HCT116 (cell line): ENCODE data around the gene SLC66A1.

ENCODE experiments used
- ELF1 ChIP-seq: IDR thresholded peaks from 2 replicates; pipeline ENCODE4 v1.6.1; 2012; ENCODE audit warnings: low read depth, borderline replicate concordance
- EZH2 ChIP-seq: fragments of 200-600 bp; sonication (generic); IDR thresholded peaks from 2 replicates; pipeline ENCODE4 v1.6.1; 2017; ENCODE audit warnings: antibody characterized with exemption, mixed run types
- EZH2phosphoT487 ChIP-seq: fragments of 200-600 bp; IDR thresholded peaks from 2 replicates; pipeline ENCODE4 v1.6.1; 2018; ENCODE audit warnings: antibody characterized with exemption, borderline replicate concordance
- JUND ChIP-seq: IDR thresholded peaks from 2 replicates; pipeline ENCODE4 v1.6.1; 2012
- POLR2A ChIP-seq: IDR thresholded peaks from 2 replicates; pipeline ENCODE4 v1.7.0; 2011; ENCODE audit warnings: borderline replicate concordance; ENCODE audit not compliant: insufficient read depth, insufficient read length; ENCODE audit errors: extremely low read depth
- YY1 ChIP-seq: IDR thresholded peaks from 2 replicates; pipeline ENCODE4 v1.6.1; 2011; ENCODE audit warnings: low read length, low read depth, moderate library complexity, mild to moderate bottlenecking; ENCODE audit not compliant: insufficient replicate concordance; ENCODE audit errors: extremely low read depth
- TF ChIP-seq, protein P1 (sequence below): IDR thresholded peaks from 2 replicates; pipeline ENCODE4 v1.6.1; 2012

DNA sequence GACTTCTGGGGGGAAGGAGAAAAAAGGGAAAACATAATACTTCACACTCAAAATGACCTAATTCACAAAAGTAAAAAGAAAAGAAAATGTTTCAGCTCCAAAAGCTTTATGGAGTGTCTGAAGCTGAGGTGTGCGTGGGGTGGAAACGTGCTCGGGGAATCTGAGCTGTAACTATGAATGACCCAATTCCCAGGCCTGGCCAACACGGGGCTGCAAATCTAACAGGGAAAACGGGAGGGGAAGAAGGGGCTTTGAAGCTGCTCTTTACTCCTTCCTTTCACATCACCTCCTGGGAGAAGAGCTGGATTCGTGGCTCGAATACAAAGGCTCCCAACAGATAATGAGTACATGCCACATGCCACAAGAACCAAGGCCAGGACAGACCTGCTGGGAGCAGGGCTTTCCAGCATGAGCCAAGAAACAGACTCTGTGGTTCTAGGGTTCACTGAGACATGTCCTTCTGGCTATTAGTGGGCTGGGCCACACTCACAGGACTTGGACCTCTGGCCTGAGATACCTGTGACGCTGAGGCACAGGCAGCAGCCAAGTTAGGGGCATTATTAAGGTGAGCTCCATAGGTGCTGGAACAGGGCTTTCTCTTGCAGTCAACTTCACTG lies 51.5 kb downstream of the SLC66A1 start:
- TF ChIP-seq EZH2 = no peak
- no peak for TF ChIP-seq POLR2A
- no peak for TF ChIP-seq YY1
- no peak for TF ChIP-seq ELF1
- TF ChIP-seq JUND = no peak
- TF ChIP-seq, protein P1, sequence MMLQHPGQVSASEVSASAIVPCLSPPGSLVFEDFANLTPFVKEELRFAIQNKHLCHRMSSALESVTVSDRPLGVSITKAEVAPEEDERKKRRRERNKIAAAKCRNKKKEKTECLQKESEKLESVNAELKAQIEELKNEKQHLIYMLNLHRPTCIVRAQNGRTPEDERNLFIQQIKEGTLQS = no peak
- TF ChIP-seq EZH2phosphoT487 = no peak
